ENCODE measurements around the gene GABRA5. TPM values are rescaled to one million over a fixed set of nuclear protein-coding genes. Genes with fewer than 3 reads are reported as not detected.

GABRA5 gene
- total RNA-seq, 1 experiment from 2014 or later = 4.9 TPM

DNA sequence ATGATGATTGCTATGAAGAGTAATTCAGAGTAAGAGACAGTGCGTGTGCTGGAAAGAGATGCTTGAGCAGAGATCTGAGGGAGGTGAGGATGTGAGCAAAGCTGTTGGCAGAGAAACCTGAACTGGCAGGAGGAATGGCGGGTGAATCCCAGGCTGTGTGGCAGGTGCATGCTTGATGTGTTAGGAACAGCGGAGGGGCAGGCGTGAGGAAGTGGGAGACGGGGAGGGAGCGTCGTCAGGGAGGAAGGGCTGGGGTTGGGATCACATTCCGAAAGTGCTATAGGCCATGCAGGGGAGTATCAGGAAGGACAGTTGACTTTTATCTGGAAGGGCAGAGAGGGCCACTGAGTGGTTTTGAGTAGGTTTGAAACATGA lies 8.6 kb downstream of the GABRA5 start:
- Mint-ChIP-seq H3K4me1 (peaks cover 5% of the 10 kb centered on the region in 2 experiments; a peak in 3 of 4 replicates), H3K27me3 (ENCODE audit: low read depth) (peaks cover under 1% of the 10 kb centered on the region), H3K27ac (no peak overlapping the region), H3K36me3 (ENCODE audit: insufficient read depth in 1 of 3, low read depth in 3 of 3) (no peaks in the 10 kb centered on the region), H3K9me3 (no peaks in the 10 kb centered on the region), H3K4me3 (no peak overlapping the region)
- no peak overlapping the region for H2BK5ac ChIP-seq (ENCODE audit: insufficient read length, low read length)
- no peak for DNase-seq
- H4K20me1 ChIP-seq (ENCODE audit: control insufficient read depth, insufficient read depth, insufficient read length) = no peaks in the 10 kb centered on the region
- no peaks in the 10 kb centered on the region for H3K79me1 ChIP-seq (ENCODE audit: insufficient read depth, low read depth, low read length, poor library complexity, severe bottlenecking)
- no peak overlapping the region for H3K9ac ChIP-seq (ENCODE audit: extremely low read depth, insufficient read length, low read length)
- no peak overlapping the region for H2BK15ac ChIP-seq (ENCODE audit: low read depth, low read length)
- no peaks in the 10 kb centered on the region for H3K27me3 ChIP-seq (ENCODE audit: insufficient read depth, low read length)
- H3K23ac ChIP-seq (ENCODE audit: insufficient read length, low read depth, low read length) = no peak overlapping the region
- H3K4ac ChIP-seq (ENCODE audit: low read depth, low read length) = no peak overlapping the region
- H2AK5ac ChIP-seq (ENCODE audit: insufficient read length, low read length) = no peak overlapping the region
- no peak overlapping the region for H2BK12ac ChIP-seq (ENCODE audit: insufficient read length, low read depth, low read length)
- no peak overlapping the region for H2BK120ac ChIP-seq (ENCODE audit: low read depth, low read length, poor library complexity, severe bottlenecking)
- no peak overlapping the region for H4K91ac ChIP-seq (ENCODE audit: insufficient read length, low read depth, low read length)
- H3K9me3 ChIP-seq (ENCODE audit: control insufficient read depth, low read depth, low read length) = no peaks in the 10 kb centered on the region
- H3K4me1 ChIP-seq (ENCODE audit: insufficient read depth, low read length) = no peaks in the 10 kb centered on the region
- TF ChIP-seq CTCF (conservative IDR thresholded peaks at IDR 0.05) = no peak
- WGBS (ENCODE audit: extremely low coverage, insufficient read length, low lambda C conversion rate) = no CpG with 5 or more reads among the region's 8 CpGs
- no peak overlapping the region for H3K56ac ChIP-seq (ENCODE audit: insufficient read length, low read depth, low read length)
- no peak overlapping the region for H2BK20ac ChIP-seq (ENCODE audit: low read depth, low read length, poor library complexity, severe bottlenecking)
- no peaks in the 10 kb centered on the region for H3K79me2 ChIP-seq (ENCODE audit: insufficient read depth, low read length)
- no peaks in the 10 kb centered on the region for H3K23me2 ChIP-seq (ENCODE audit: insufficient read length, low read depth, low read length, poor library complexity, severe bottlenecking)
- no peak overlapping the region for H3T11ph ChIP-seq (ENCODE audit: low read length)
- H3K27ac ChIP-seq (ENCODE audit: insufficient read length, low read depth, low read length) = no peak overlapping the region
- H3K14ac ChIP-seq (ENCODE audit: insufficient read depth, low read length) = no peak overlapping the region
- H2AFZ ChIP-seq (ENCODE audit: low read length) = no peak overlapping the region
- no peak overlapping the region for H4K8ac ChIP-seq (replicated peaks; ENCODE audit: insufficient read length, low read depth, low read length)
- H3K18ac ChIP-seq (ENCODE audit: insufficient read length, low read depth, low read length) = no peak overlapping the region
- H4K5ac ChIP-seq (ENCODE audit: insufficient read length, low read depth, low read length) = no peak overlapping the region
- no peak overlapping the region for H3K4me2 ChIP-seq (ENCODE audit: insufficient read depth, insufficient read length, low read length)
